ENCODE results near the gene CACHD1.
"Not testable (repeated sequence)": the region's sequence is repeated elsewhere in the genome, so short reads cannot be mapped to it uniquely, and the experiment has no call there.

The CACHD1 gene

GRCh38 chr1:64595871-64596515 is 126.1 kb downstream of the CACHD1 start:
- Histone ChIP-seq H3K27ac (ENCODE audit: low read depth, low read length) (peak overlapping the region; percentile 53), H3K27me3 (ENCODE audit: insufficient read depth, low read length) (no peaks in the 10 kb centered on the region), H3K36me3 (ENCODE audit: insufficient read depth, low read length) (peaks cover 15% of the 10 kb centered on the region; the same call in 1 of the 2 replicates), H3K9me3 (ENCODE audit: insufficient read depth, low read depth, low read length) (no peaks in the 10 kb centered on the region), H3K4me3 (ENCODE audit: low read length) (no peak overlapping the region), H3K9ac (ENCODE audit: low read depth, low read length) (no peak overlapping the region), H3K4me1 (ENCODE audit: insufficient read depth, low read length) (peaks cover 44% of the 10 kb centered on the region)
- WGBS: 82% methylated on average over 5 of the region's 5 CpGs

DNA sequence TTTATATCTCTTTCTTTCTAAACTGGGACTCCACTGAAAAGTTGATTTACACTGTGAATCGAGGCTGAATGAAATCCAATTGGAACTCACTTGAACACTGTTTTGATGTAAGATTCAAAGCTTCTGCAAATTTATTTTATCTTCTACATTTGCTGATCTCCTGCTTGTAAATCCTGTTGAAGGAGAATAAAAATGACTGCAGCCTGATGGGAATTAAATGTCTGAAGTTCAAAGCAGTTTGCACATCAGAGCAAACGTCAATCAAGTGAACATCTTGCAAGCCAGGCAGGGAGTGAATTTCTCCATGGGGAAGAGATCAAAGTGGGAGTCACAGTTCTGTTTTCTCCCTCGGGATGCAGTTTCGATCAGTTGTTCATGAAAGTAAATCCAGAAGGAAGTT is 127.2 kb downstream of the CACHD1 start:
- H3K4me1 ChIP-seq (ENCODE audit: insufficient read depth, low read length): peaks cover 44% of the 10 kb centered on the region
- H3K27ac ChIP-seq (ENCODE audit: low read depth, low read length): no peak overlapping the region
- H3K36me3 ChIP-seq (ENCODE audit: insufficient read depth, low read length): peaks cover 15% of the 10 kb centered on the region; the same call in 1 of the 2 replicates
- no peaks in the 10 kb centered on the region for H3K9me3 ChIP-seq (ENCODE audit: insufficient read depth, low read depth, low read length)
- 84% methylated on average over 4 of the region's 4 CpGs for WGBS
- no peak overlapping the region for H3K4me3 ChIP-seq (ENCODE audit: low read length)
- no peak overlapping the region for H3K9ac ChIP-seq (ENCODE audit: low read depth, low read length)
- H3K27me3 ChIP-seq (ENCODE audit: insufficient read depth, low read length): no peaks in the 10 kb centered on the region

DNA sequence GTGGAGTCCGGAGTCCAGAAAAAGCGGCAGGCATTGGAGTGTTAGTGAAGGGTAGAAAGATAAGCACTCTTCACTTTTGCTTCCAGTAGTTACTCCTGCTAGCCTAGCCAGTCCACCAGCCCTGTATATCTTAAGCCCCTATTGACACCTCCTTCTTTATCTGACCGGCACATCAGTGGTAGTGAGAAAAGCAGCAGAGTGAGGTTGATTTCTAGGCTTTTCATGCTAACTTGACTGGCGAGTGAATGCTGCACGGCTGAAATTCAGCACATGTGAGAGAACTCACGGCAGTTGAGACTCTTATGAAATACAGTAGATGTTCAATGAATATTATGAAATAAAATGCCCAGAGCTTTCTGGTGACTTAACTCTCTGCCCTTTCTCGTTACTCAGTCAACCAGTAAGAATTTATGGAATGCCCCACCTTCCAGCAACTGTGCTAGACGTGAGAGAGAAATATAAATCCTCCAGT is 128.2 kb downstream of the CACHD1 start:
- peaks cover 44% of the 10 kb centered on the region for H3K4me1 ChIP-seq (ENCODE audit: insufficient read depth, low read length)
- no peaks in the 10 kb centered on the region for H3K27me3 ChIP-seq (ENCODE audit: insufficient read depth, low read length)
- no peak overlapping the region for H3K4me3 ChIP-seq (ENCODE audit: low read length)
- H3K27ac ChIP-seq (ENCODE audit: low read depth, low read length): peak overlapping the region; percentile 24; the same call in 1 of the 2 replicates
- no peaks in the 10 kb centered on the region for H3K9me3 ChIP-seq (ENCODE audit: insufficient read depth, low read depth, low read length)
- H3K9ac ChIP-seq (ENCODE audit: low read depth, low read length): no peak overlapping the region
- WGBS: 75% methylated on average over 7 of the region's 8 CpGs
- peaks cover 21% of the 10 kb centered on the region for H3K36me3 ChIP-seq (ENCODE audit: insufficient read depth, low read length)

DNA sequence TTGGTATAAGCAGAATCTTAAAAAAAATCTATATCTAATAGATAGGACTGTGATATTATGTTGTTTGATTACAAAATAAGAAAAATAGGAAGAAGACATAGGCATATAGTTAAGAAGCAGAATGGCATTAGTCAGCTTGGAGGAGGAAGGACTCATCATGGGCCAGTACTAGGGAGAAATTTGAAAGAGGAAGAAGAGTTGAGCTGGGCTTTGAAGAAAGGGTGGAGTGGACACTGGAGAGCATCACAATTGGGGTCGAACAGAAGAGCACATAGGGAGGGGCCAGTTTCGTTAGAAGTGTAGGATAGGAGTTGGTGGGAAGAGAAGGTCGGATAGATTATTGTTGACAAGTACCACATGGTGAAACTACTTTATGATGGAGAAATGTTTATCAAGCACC is 129.3 kb downstream of the CACHD1 start:
- Histone ChIP-seq H3K9ac (ENCODE audit: low read depth, low read length) (no peak overlapping the region), H3K36me3 (ENCODE audit: insufficient read depth, low read length) (peaks cover 32% of the 10 kb centered on the region), H3K9me3 (ENCODE audit: insufficient read depth, low read depth, low read length) (no peaks in the 10 kb centered on the region), H3K4me1 (ENCODE audit: insufficient read depth, low read length) (peaks cover 43% of the 10 kb centered on the region), H3K27ac (ENCODE audit: low read depth, low read length) (no peak overlapping the region), H3K27me3 (ENCODE audit: insufficient read depth, low read length) (no peaks in the 10 kb centered on the region), H3K4me3 (ENCODE audit: low read length) (no peak overlapping the region)
- WGBS: 89% methylated on average over 3 of the region's 3 CpGs

DNA sequence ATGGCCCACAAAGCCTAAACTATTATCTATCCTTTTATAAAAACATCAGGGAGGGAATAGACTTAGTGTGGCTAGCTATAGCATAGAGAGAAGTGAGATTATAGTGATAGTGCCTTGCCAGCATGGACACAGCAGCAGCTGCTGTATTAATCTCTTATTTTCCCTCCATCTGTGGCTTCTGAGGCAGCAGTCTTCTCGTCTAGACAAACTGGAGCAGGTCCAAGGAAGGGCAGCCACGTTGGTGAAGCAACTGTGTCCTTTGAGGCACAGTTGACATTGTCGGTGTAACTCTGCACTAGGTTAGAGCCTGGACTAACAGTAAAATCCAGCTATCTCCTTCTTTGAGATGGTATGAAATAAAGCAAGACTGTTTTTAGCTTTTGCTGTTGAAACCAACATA is 131.3 kb downstream of the CACHD1 start:
- no peaks in the 10 kb centered on the region for H3K9me3 ChIP-seq (ENCODE audit: insufficient read depth, low read depth, low read length)
- no peak overlapping the region for H3K4me3 ChIP-seq (ENCODE audit: low read length)
- 89% methylated on average over 3 of the region's 3 CpGs for WGBS
- no peaks in the 10 kb centered on the region for H3K27me3 ChIP-seq (ENCODE audit: insufficient read depth, low read length)
- H3K9ac ChIP-seq (ENCODE audit: low read depth, low read length): no peak overlapping the region
- H3K4me1 ChIP-seq (ENCODE audit: insufficient read depth, low read length): peaks cover 24% of the 10 kb centered on the region
- peaks cover 45% of the 10 kb centered on the region for H3K36me3 ChIP-seq (ENCODE audit: insufficient read depth, low read length)
- H3K27ac ChIP-seq (ENCODE audit: low read depth, low read length): no peak overlapping the region

DNA sequence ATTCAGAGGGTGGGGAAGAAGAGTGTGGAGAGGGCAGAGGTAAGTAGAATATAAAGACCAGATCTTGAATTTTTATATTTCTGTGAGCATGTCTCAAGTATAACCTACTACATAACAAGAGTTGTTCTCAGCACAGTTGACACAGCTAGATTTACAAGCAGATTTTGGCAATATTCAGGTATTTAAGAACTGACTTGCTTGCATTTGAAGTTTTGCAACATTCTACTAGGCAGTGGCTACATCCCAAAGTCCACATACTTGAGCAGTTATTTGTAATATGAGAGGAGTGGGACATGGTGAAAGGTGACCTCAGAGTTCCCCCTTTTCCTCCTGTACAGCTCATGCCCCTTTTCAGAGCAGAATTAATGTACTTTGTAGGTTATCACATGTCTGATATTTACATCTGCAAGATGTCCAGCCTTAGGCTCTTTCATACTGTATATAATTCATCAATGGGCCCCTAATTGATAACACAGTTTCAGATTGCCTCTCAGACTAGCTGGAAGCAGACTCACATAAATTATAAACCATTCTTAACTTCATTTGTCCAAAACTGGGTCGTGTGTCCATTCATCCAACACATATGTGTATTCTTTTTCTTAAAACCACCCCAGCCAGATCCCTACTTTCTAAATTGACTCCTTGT is 138.2 kb downstream of the CACHD1 start:
- no peaks in the 10 kb centered on the region for H3K27me3 ChIP-seq (ENCODE audit: insufficient read depth, low read length)
- WGBS: 95% methylated on average over 1 of the region's 1 CpG
- no peak overlapping the region for H3K4me3 ChIP-seq (ENCODE audit: low read length)
- no peaks in the 10 kb centered on the region for H3K4me1 ChIP-seq (ENCODE audit: insufficient read depth, low read length)
- peaks cover 83% of the 10 kb centered on the region for H3K36me3 ChIP-seq (ENCODE audit: insufficient read depth, low read length)
- no peak overlapping the region for H3K9ac ChIP-seq (ENCODE audit: low read depth, low read length)
- no peak overlapping the region for H3K27ac ChIP-seq (ENCODE audit: low read depth, low read length)
- H3K9me3 ChIP-seq (ENCODE audit: insufficient read depth, low read depth, low read length): peaks cover 27% of the 10 kb centered on the region

- Histone ChIP-seq H3K36me3 (ENCODE audit: insufficient read depth, low read length) (peaks cover 82% of the 10 kb centered on the region), H3K4me3 (ENCODE audit: low read length) (no peak overlapping the region), H3K9ac (ENCODE audit: low read depth, low read length) (no peak overlapping the region), H3K27me3 (ENCODE audit: insufficient read depth, low read length) (no peaks in the 10 kb centered on the region), H3K9me3 (ENCODE audit: insufficient read depth, low read depth, low read length) (peaks cover 27% of the 10 kb centered on the region), H3K4me1 (ENCODE audit: insufficient read depth, low read length) (no peaks in the 10 kb centered on the region), H3K27ac (ENCODE audit: low read depth, low read length) (no peak overlapping the region)
- 95% methylated on average over 6 of the region's 6 CpGs for WGBS
Measured at GRCh38 chr1:64608651-64609048, 138.7 kb downstream of the CACHD1 start.

- H3K36me3 ChIP-seq (ENCODE audit: insufficient read depth, low read length): peaks cover 72% of the 10 kb centered on the region
- WGBS: 79% methylated on average over 3 of the region's 3 CpGs
- H3K9ac ChIP-seq (ENCODE audit: low read depth, low read length); H3K27ac ChIP-seq (ENCODE audit: low read depth, low read length); H3K4me1 ChIP-seq (ENCODE audit: insufficient read depth, low read length); H3K4me3 ChIP-seq (ENCODE audit: low read length); H3K27me3 ChIP-seq (ENCODE audit: insufficient read depth, low read length): not testable (repeated sequence)
- H3K9me3 ChIP-seq (ENCODE audit: insufficient read depth, low read depth, low read length): peaks cover 27% of the 10 kb centered on the region
Measured at GRCh38 chr1:64610950-64611349, 141.0 kb downstream of the CACHD1 start.

DNA sequence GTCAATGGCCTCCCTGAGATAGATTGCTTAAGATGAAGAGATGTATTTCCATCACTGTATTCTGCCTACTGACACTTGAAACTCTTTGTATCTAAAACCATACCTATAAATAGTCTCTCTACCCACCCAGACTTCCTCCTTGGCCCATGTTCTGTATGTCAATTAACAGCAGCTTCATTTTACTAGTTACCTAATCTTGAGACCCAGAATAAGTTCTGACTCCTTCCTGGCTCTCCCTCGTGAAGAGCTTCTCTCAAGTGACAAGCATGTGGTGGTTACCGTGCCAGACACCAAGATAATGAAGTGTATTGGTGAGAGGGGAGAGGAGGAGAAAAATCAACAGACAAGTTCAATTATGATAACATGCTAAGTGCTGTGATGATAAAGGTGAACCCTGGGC is 146.1 kb downstream of the CACHD1 start:
- Histone ChIP-seq H3K27ac (ENCODE audit: low read depth, low read length) (no peak overlapping the region), H3K4me3 (ENCODE audit: low read length) (no peak overlapping the region), H3K9ac (ENCODE audit: low read depth, low read length) (no peak overlapping the region), H3K36me3 (ENCODE audit: insufficient read depth, low read length) (peaks cover 41% of the 10 kb centered on the region), H3K27me3 (ENCODE audit: insufficient read depth, low read length) (no peaks in the 10 kb centered on the region), H3K9me3 (ENCODE audit: insufficient read depth, low read depth, low read length) (peaks cover 4% of the 10 kb centered on the region; the same call in 1 of the 2 replicates), H3K4me1 (ENCODE audit: insufficient read depth, low read length) (no peaks in the 10 kb centered on the region)
- 95% methylated on average over 2 of the region's 2 CpGs for WGBS

DNA sequence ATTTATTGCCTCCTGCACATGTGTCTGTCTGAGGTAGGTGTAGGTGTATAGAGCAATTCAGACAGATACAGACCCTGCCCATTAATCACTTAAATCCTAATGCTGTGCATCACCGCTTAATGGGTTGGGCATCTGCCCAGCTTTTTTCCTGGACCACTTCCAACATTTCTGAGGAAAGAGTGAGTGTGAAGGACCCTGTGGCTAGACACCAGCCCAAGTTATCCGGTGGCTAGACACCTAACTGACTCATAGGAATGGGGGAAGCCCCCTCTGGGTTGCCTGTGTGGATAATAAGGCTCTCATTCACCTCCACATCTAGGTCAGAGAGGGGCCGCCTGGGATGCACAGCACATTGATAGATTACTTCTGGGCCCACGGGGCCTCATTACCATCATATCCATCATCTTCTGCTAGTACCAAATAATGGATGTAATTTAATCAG is 153.8 kb downstream of the CACHD1 start:
- 92% methylated on average over 4 of the region's 4 CpGs for WGBS
- no peaks in the 10 kb centered on the region for H3K36me3 ChIP-seq (ENCODE audit: insufficient read depth, low read length)
- no peak overlapping the region for H3K4me3 ChIP-seq (ENCODE audit: low read length)
- no peaks in the 10 kb centered on the region for H3K9me3 ChIP-seq (ENCODE audit: insufficient read depth, low read depth, low read length)
- H3K4me1 ChIP-seq (ENCODE audit: insufficient read depth, low read length): peaks cover 4% of the 10 kb centered on the region; the same call in 1 of the 2 replicates
- no peak overlapping the region for H3K27ac ChIP-seq (ENCODE audit: low read depth, low read length)
- H3K9ac ChIP-seq (ENCODE audit: low read depth, low read length): no peak overlapping the region
- no peaks in the 10 kb centered on the region for H3K27me3 ChIP-seq (ENCODE audit: insufficient read depth, low read length)

DNA sequence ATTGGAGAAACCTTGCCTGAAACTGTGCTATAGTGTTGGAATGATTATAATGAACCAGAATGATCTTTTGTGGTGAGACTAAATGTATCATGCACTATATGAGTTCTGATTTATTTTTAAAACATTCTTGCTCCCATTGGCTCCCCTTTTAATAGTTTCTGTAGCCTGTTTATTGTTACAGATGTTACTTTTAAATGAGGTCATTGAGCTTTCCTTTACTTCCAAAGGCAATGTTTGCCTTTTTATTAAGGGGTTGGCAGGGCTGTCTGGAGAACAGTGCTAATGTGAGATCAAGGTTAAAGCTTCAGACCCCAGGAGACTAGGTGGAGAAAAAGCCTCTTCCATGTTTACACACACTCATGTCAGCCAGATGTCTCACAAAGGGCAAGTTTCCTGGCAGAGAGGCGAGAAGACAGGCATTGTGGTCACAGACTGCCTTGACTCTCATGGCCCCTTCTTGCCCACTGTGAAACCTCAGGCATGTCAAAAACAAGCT is 154.3 kb downstream of the CACHD1 start:
- Histone ChIP-seq H3K36me3 (ENCODE audit: insufficient read depth, low read length) (peaks cover under 1% of the 10 kb centered on the region; the same call in 1 of the 2 replicates), H3K27me3 (ENCODE audit: insufficient read depth, low read length) (no peaks in the 10 kb centered on the region), H3K4me1 (ENCODE audit: insufficient read depth, low read length) (peaks cover 4% of the 10 kb centered on the region; the same call in 1 of the 2 replicates), H3K4me3 (ENCODE audit: low read length) (no peak overlapping the region), H3K27ac (ENCODE audit: low read depth, low read length) (no peak overlapping the region), H3K9ac (ENCODE audit: low read depth, low read length) (no peak overlapping the region), H3K9me3 (ENCODE audit: insufficient read depth, low read depth, low read length) (no peaks in the 10 kb centered on the region)
- WGBS: 90% methylated on average over 1 of the region's 1 CpG

Measured in HUES64 (cell line).